Fibroblast of pulmonary artery (primary cell): Measurements from ENCODE around the gene LTBP1.

Experiments
- DNase-seq: peaks from one replicate; pipeline ENCODE4 v3.0.0-alpha.2; 2010; ENCODE audit warnings: low read depth
- H3K4me3 ChIP-seq: replicated peaks from 2 replicates; pipeline ENCODE4 v1.5.1; 2011; ENCODE audit warnings: low read depth, mild to moderate bottlenecking, control low read depth, low read length, moderate library complexity
- CTCF ChIP-seq: IDR thresholded peaks from 2 replicates; pipeline ENCODE4 v1.5.1; 2011; ENCODE audit warnings: mild to moderate bottlenecking, control low read depth, low read length, inconsistent platforms; ENCODE audit errors: missing control alignments

The LTBP1 gene

GRCh38 chr2:33284287-33284686, 337.5 kb downstream of the LTBP1 start:
- no peak for TF ChIP-seq CTCF
- no peak overlapping the region for H3K4me3 ChIP-seq
- no peak for DNase-seq

GRCh38 chr2:33287507-33288005, 340.8 kb downstream of the LTBP1 start:
- no peak for TF ChIP-seq CTCF

GRCh38 chr2:33288011-33288410, 341.3 kb downstream of the LTBP1 start:
- TF ChIP-seq CTCF = no peak
- no peak for DNase-seq
- no peak overlapping the region for H3K4me3 ChIP-seq

More at GRCh38 chr2:33287507-33288005, 340.8 kb downstream of the LTBP1 start:
- DNase-seq = no peak
- no peak overlapping the region for H3K4me3 ChIP-seq

GRCh38 chr2:33289961-33290360, 343.2 kb downstream of the LTBP1 start:
- no peak overlapping the region for H3K4me3 ChIP-seq
- no peak for DNase-seq
- TF ChIP-seq CTCF = no peak

GRCh38 chr2:33291278-33292013, 344.7 kb downstream of the LTBP1 start:
- H3K4me3 ChIP-seq = peak overlapping the region; percentile 36
- no peak for TF ChIP-seq CTCF
- DNase-seq = peak; percentile 76

GRCh38 chr2:33292063-33292462, 345.3 kb downstream of the LTBP1 start:
- H3K4me3 ChIP-seq = no peak overlapping the region
- TF ChIP-seq CTCF = no peak
- DNase-seq = no peak
